Measurements from ENCODE around the gene CCDC170.
"Not testable (repeated sequence)": the region's sequence is repeated elsewhere in the genome, so short reads cannot be mapped to it uniquely, and the experiment has no call there.

Gene CCDC170

GRCh38 chr6:151544453-151544852 lies 50.6 kb downstream of the CCDC170 start:
- DNase-seq (ENCODE audit: low spot score): no peak

DNA sequence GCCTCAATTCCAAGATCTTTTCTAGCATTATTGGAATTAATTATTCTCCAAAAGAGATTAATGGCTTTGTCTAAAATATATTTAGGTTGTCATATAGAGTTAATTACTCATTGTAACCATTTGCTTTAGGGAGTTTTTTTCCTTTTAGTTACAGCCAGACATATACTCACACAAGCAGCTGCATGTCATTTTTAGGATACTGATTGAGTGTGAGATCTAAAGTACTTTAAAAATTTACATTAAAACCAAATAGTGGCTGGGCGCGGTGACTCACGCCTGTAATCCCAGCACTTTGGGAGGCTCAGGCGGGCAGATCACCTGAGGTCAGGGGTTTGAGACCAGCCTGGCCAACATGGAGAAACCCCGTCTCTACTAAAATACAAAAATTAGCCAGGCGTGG lies 51.1 kb downstream of the CCDC170 start:
- not testable (repeated sequence) for DNase-seq (ENCODE audit: low spot score)

DNA sequence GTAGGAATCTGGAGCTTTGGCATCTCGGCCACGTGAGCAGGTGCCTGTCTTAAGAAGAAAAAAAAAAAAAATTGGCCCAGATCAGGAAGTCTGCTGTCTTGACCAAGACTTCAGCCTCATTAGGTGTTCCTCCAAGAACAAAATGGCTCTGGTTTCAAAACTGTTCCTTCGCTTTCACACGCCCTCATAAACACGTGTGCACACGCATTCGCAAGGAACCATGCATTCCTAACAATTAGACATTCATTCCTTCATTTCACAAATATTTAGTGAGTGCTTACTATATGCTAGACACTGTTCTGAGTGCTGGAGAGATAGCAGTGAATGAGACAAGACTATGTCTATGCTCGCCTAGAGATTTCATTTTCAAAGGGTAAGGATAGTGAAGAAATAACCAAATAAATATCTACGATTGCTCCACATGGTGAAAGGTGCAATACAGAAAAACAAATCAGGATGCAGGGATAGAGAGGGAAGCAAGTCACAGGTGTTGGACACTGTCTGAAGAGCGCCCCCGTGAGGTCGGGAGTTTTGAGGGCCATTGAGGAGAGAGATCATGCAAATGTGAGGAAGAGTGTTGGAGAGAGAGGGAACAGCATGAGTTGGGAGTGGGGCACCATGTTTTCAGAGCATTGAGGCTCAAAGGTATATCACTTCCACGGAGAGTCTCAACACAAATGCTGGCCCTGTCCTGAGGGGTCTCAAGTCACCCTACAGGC lies 53.3 kb downstream of the CCDC170 start:
- DNase-seq (ENCODE audit: low spot score): no peak

GRCh38 chr6:151548201-151548600 lies 54.4 kb downstream of the CCDC170 start:
- DNase-seq (ENCODE audit: low spot score): no peak

DNA sequence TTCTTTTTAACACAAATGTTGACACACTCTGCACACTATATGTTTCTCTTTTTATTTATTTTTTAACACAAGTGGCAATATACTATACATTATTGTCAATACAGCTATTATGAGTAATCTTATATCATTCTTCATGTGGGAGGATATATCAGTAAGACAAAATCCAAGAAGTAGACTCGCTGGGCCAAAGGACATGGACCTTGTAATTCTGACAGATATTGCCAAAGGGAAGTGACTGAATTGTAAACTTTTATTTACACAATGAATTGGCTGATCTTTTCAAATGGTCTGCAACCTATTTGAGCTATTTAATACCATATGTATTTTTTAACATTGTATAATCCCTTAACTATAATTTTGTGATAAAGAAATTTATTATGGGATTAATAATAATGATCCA lies 56.0 kb downstream of the CCDC170 start:
- no peak for DNase-seq (ENCODE audit: low spot score)

GRCh38 chr6:151550618-151551017 lies 56.8 kb downstream of the CCDC170 start:
- DNase-seq (ENCODE audit: low spot score): no peak

GRCh38 chr6:151551223-151551857 lies 57.5 kb downstream of the CCDC170 start:
- DNase-seq (ENCODE audit: low spot score): no peak

DNA sequence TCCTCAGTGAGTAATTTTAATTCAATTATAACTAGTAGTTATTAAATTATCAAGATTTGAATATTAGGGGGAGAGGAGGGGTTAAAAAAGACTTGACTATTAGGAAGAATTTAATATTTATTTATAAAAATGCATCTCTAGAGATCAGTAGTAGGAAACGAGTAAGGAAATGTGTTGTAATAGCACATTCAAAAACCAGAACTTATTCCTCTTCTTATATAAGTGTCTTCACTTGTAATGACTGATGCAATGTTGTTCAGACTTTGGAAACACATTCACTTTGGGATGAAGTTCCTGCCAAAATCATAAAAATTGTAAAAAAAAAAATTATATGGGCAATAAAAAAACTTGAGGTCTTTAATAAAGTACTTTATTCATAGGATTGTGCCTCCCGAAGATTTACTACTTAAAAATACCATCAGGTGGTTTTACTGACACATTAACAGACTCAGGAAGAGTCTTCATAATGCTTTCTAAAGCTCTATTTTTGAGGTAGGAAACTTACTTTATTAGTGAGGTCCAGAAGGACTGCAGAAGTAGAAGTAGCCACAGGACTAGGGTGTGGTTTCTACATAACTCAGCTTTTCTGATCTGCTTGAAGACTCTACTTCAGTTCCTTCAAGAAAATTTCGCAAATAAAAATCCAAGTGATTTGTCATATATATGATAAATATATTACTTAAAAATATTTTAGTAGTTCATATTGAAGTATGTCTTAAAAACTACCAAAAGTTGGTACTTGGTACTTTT lies 59.8 kb downstream of the CCDC170 start:
- DNase-seq (ENCODE audit: low spot score): no peak

DNA sequence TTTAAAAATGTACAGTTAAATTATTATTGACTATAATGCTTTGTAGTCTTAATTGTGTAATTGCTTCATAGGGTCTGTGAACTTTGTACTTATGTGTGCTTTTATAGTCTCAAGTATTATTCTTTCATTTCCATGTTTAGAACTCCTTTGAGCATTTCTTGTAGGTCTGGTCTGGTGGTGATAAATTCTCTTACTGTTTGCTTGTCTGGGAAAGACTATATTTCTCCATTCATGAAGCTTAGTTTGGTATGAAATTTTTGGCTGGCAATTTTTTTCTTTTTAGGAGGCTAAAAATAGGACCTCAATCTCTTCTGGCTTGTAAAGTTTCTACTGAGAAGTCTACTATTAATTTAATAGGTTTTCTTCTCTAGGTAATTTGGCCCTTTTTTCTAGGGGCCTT lies 67.4 kb downstream of the CCDC170 start:
- no peak for DNase-seq (ENCODE audit: low spot score)

DNA sequence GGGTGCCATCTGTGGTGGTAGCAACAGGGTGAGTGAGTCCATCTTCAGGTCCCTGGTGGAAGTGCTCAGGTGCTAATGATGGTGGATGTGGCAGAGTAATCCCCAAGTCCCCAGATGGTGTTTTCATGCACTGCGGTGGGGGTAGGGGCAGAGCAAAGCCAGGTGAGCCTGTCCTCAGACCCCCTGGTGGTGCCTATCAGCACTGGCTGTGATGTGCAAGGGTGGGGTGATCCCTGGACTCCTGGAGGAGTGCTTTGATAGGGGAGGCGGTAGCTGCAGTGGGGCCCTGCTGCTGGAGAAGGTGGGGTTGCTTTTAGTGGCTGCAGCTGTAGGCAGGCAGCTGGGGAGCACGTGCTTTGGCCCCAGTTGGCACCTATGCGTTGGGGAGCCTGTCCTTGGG lies 70.8 kb downstream of the CCDC170 start:
- no peak for DNase-seq (ENCODE audit: low spot score)

DNA sequence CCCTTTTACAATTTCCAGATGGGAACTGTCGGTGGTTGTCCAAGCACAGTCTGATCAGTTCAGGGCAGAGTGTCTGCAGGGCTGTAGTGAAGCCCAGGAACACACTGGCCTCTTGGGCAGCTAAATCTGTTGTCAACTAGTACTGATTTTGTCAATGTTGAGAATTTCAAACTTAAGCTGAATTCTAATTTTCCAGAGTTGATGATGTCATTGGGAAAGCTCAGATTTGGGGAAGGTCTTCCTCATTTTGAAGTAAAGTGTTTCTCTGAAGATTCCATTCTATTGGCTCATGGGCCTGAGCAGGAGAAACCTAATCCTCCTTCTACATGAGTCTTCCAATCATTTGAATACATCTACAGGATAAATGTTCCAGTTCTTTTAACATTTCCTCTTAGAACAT lies 72.1 kb downstream of the CCDC170 start:
- no peak for DNase-seq (ENCODE audit: low spot score)

GRCh38 chr6:151566557-151566956 lies 72.7 kb downstream of the CCDC170 start:
- no peak for DNase-seq (ENCODE audit: low spot score)

DNA sequence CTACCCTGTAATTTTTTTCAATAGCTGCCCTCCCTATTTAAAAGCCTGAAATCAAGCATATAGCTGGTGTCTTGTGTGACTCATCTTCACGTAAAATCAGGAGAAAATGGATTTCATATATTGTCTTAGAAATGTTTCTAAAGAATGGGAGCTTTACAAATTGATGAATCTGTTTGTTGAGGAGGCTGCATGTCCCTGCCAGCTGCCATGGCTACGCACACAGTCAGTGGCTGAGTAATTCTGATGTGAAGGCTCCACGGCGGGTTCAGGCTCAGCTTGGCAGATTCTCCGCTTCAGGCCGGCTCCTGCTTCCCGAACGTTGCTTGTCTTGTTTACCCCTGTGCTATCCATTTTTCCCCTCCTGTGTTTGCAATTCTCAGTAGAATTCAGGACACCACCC lies 82.8 kb downstream of the CCDC170 start:
- no peak for DNase-seq (ENCODE audit: low spot score)

- DNase-seq (ENCODE audit: low spot score): no peak
These were observed 83.4 kb downstream of the CCDC170 start for GRCh38 chr6:151577257-151577656.

- no peak for DNase-seq (ENCODE audit: low spot score)
These were observed 91.9 kb downstream of the CCDC170 start for GRCh38 chr6:151585741-151586140.

GRCh38 chr6:151589667-151590066 lies 95.8 kb downstream of the CCDC170 start:
- DNase-seq (ENCODE audit: low spot score): no peak

DNA sequence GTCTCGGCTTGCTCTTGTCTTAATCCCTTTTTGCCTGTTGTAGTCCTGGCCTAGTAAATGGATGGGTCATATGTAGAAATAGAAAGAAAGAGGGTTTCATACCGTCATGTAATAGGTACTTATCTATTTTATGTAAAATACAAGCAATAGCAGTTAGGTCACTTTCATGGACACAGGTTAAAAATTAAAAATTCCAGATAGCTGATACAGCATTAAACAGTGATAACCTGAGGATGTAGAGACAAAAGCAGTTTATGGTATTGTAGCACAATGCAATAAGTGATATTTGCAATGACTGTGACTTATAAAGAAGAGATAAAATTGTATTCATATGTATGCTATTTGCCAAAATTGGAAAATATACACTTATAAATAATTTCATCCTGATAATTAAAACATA lies 96.9 kb downstream of the CCDC170 start:
- DNase-seq (ENCODE audit: low spot score): no peak

- DNase-seq (ENCODE audit: low spot score): no peak
These were observed 98.8 kb downstream of the CCDC170 start for GRCh38 chr6:151592449-151593159.

GRCh38 chr6:151609146-151609902 lies 115.5 kb downstream of the CCDC170 start:
- DNase-seq (ENCODE audit: low spot score): no peak

DNA sequence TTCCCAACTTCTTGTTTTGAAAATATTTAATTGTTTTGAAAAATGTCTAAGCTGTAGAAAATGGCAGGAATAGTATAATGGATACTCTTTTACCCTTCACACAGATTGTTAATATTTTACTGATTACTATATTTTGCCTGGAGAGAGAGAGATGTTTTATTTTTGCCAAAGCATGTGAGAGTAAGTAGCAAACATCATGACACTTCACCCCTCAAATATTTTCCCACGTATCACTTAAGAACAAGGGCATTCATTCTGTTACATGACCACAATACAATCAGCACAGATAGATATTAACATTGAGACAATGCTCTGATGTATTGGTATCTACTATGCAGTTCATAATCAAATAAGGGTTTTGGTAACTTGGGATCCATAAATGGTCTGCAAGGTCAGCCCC lies 116.5 kb downstream of the CCDC170 start:
- DNase-seq (ENCODE audit: low spot score): no peak

- DNase-seq (ENCODE audit: low spot score): no peak
These were observed 120.8 kb downstream of the CCDC170 start for GRCh38 chr6:151614630-151615029.

- no peak for DNase-seq (ENCODE audit: low spot score)
These were observed 122.3 kb downstream of the CCDC170 start for GRCh38 chr6:151616091-151616513.
